ENCODE data around the gene LENEP.
"Not testable (repeated sequence)": the region's sequence is repeated elsewhere in the genome, so short reads cannot be mapped to it uniquely, and the experiment has no call there.

DNA sequence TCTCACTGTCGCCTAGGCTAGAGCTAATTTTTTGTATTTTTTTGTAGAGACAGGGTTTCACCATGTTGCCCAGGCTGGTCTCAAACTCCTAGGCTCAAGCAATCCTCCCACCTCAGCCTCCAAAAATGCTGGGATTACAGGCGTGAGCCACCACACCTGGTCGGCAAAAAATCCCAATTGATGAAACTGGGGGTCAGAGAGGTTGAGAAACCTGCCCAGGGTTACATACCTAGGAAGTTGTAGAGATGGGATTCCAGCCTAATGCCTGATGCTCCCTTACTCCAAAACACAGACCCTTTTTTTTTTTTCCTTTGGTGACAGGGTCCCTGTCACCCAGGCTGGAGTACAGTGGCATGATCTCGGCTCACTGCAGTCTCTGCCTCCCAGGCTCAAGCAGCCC lies 6.7 kb upstream of the LENEP start:
- TF ChIP-seq EP300 (IDR thresholded peaks at IDR 0.05; ENCODE audit: low read depth); POLR2AphosphoS5 (IDR thresholded peaks at IDR 0.05): not testable (repeated sequence)
- TF ChIP-seq, protein P1, sequence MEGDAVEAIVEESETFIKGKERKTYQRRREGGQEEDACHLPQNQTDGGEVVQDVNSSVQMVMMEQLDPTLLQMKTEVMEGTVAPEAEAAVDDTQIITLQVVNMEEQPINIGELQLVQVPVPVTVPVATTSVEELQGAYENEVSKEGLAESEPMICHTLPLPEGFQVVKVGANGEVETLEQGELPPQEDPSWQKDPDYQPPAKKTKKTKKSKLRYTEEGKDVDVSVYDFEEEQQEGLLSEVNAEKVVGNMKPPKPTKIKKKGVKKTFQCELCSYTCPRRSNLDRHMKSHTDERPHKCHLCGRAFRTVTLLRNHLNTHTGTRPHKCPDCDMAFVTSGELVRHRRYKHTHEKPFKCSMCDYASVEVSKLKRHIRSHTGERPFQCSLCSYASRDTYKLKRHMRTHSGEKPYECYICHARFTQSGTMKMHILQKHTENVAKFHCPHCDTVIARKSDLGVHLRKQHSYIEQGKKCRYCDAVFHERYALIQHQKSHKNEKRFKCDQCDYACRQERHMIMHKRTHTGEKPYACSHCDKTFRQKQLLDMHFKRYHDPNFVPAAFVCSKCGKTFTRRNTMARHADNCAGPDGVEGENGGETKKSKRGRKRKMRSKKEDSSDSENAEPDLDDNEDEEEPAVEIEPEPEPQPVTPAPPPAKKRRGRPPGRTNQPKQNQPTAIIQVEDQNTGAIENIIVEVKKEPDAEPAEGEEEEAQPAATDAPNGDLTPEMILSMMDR (IDR thresholded peaks at IDR 0.05) = not testable (repeated sequence)

Measured in transverse colon (tissue), 4 donors.